Skeletal muscle tissue (tissue), 4 donors: Measurements from ENCODE around the gene GSX2. TPM values are rescaled to one million over a fixed set of nuclear protein-coding genes. Genes with fewer than 3 reads are reported as not detected.
"Not testable (repeated sequence)": the region's sequence is repeated elsewhere in the genome, so short reads cannot be mapped to it uniquely, and the experiment has no call there.

Experiments
- H3K27ac ChIP-seq: one replicate; pipeline ENCODE4 v1.7.0; 2013; ENCODE audit warnings: mild to moderate bottlenecking, low read depth, low read length, inconsistent platforms
- H3K27me3 ChIP-seq, 3 donors: one replicate each; pipeline ENCODE4 v1.7.0; 2013; ENCODE audit warnings: low read length in 3 of 3; ENCODE audit not compliant: control insufficient read depth in 3 of 3, insufficient read depth in 3 of 3
- H3K36me3 ChIP-seq, 3 donors: one replicate each; pipeline ENCODE4 v1.7.0; 2013; ENCODE audit warnings: low read length in 3 of 3; ENCODE audit not compliant: control insufficient read depth in 3 of 3, insufficient read depth in 3 of 3
- H3K4me1 ChIP-seq, 3 donors: one replicate each; pipeline ENCODE4 v1.7.0; 2013; ENCODE audit warnings: low read length in 3 of 3, mild to moderate bottlenecking in 3 of 3; ENCODE audit not compliant: control insufficient read depth in 3 of 3, insufficient read depth in 3 of 3
- H3K4me3 ChIP-seq, 3 donors: one replicate each; pipeline ENCODE4 v1.7.0; 2013; ENCODE audit warnings: low read length in 3 of 3
- H3K9ac ChIP-seq, 3 donors: one replicate each; pipeline ENCODE4 v1.7.0; 2013; ENCODE audit warnings: low read length in 3 of 3, mild to moderate bottlenecking in 3 of 3, moderate library complexity in 2 of 3, low read depth in 1 of 3
- H3K9me3 ChIP-seq, 3 donors: one replicate each; pipeline ENCODE4 v1.7.0; 2013; ENCODE audit warnings: low read length in 3 of 3; ENCODE audit not compliant: control insufficient read depth in 3 of 3
- total RNA-seq: library from RNA; depleted of rRNA; stranded (reverse); fragments of >200 nt; gene quantifications from one replicate; pipeline ENCODE4 v1.2.3, GENCODE V29; 2014
- donor health status: Osteomylitis.

Gene GSX2
- total RNA-seq, 1 donor from 2014 or later: not detected

GRCh38 chr4:54100595-54101189, 729 bp downstream of the GSX2 start:
- Histone ChIP-seq H3K27ac (no peak overlapping the region), H3K36me3 (no peaks in the 10 kb centered on the region), H3K4me1 (peaks cover 23 to 34% (median 34%) of the 10 kb centered on the region in 3 donors), H3K9me3 (no peaks in the 10 kb centered on the region), H3K27me3 (peaks cover 82 to 91% (median 88%) of the 10 kb centered on the region in 3 donors), H3K4me3 (peak overlapping the region; percentile 21 to 64 (median 56)), H3K9ac (no peak overlapping the region)

- H3K27ac ChIP-seq: no peak overlapping the region
- peaks cover 23 to 34% (median 34%) of the 10 kb centered on the region in 3 donors for H3K4me1 ChIP-seq
- peak overlapping the region; percentile 21 to 64 (median 56) for H3K4me3 ChIP-seq
Measured at GRCh38 chr4:54101190-54102041, 1.5 kb downstream of the GSX2 start.

GRCh38 chr4:54102531-54103106, 2.7 kb downstream of the GSX2 start:
- Histone ChIP-seq H3K4me3 (no peak overlapping the region), H3K36me3 (no peaks in the 10 kb centered on the region), H3K4me1 (peaks cover 23 to 34% (median 34%) of the 10 kb centered on the region in 3 donors), H3K9me3 (no peaks in the 10 kb centered on the region), H3K27ac (no peak overlapping the region), H3K27me3 (peaks cover 78 to 87% (median 85%) of the 10 kb centered on the region in 3 donors), H3K9ac (no peak overlapping the region)

More at GRCh38 chr4:54101190-54102041, 1.5 kb downstream of the GSX2 start:
- H3K27me3 ChIP-seq: peaks cover 75 to 88% (median 85%) of the 10 kb centered on the region in 3 donors
- H3K9ac ChIP-seq: no peak overlapping the region
- no peaks in the 10 kb centered on the region for H3K9me3 ChIP-seq
- H3K36me3 ChIP-seq: no peaks in the 10 kb centered on the region

- H3K9ac ChIP-seq: peak overlapping the region in 1 of 3 donors; percentile 60
Measured at GRCh38 chr4:54103190-54103574, 3.2 kb downstream of the GSX2 start.

GRCh38 chr4:54104907-54105306, 4.9 kb downstream of the GSX2 start:
- H3K4me1 ChIP-seq: peaks cover 33 to 35% (median 34%) of the 10 kb centered on the region in 3 donors
- no peak overlapping the region for H3K4me3 ChIP-seq
- H3K9me3 ChIP-seq: no peaks in the 10 kb centered on the region
- no peak overlapping the region for H3K27ac ChIP-seq
- no peaks in the 10 kb centered on the region for H3K36me3 ChIP-seq
- H3K27me3 ChIP-seq: peaks cover 78 to 85% (median 81%) of the 10 kb centered on the region in 3 donors
- H3K9ac ChIP-seq: no peak overlapping the region

More at GRCh38 chr4:54103190-54103574, 3.2 kb downstream of the GSX2 start:
- Histone ChIP-seq H3K27me3 (peaks cover 78 to 86% (median 82%) of the 10 kb centered on the region in 3 donors), H3K9me3 (no peaks in the 10 kb centered on the region), H3K4me3 (peak overlapping the region in 2 of 3 donors; percentile 57 to 63), H3K36me3 (no peaks in the 10 kb centered on the region), H3K27ac (no peak overlapping the region), H3K4me1 (peaks cover 23 to 34% (median 34%) of the 10 kb centered on the region in 3 donors)

GRCh38 chr4:54107951-54108748, 8.2 kb downstream of the GSX2 start:
- no peaks in the 10 kb centered on the region for H3K9me3 ChIP-seq
- H3K27me3 ChIP-seq: peaks cover 58 to 72% (median 66%) of the 10 kb centered on the region in 3 donors

GRCh38 chr4:54109241-54110018, 9.5 kb downstream of the GSX2 start:
- Histone ChIP-seq H3K27me3 (peaks cover 47 to 65% (median 53%) of the 10 kb centered on the region in 3 donors), H3K27ac (no peak overlapping the region), H3K9me3 (no peaks in the 10 kb centered on the region), H3K36me3 (no peaks in the 10 kb centered on the region), H3K4me1 (peaks cover 5 to 10% (median 6%) of the 10 kb centered on the region in 3 donors), H3K4me3 (peak overlapping the region; percentile 30 to 60 (median 32)), H3K9ac (no peak overlapping the region)

More at GRCh38 chr4:54107951-54108748, 8.2 kb downstream of the GSX2 start:
- Histone ChIP-seq H3K4me3 (no peak overlapping the region), H3K4me1 (peaks cover 15 to 20% (median 17%) of the 10 kb centered on the region in 3 donors), H3K36me3 (no peaks in the 10 kb centered on the region), H3K9ac (no peak overlapping the region), H3K27ac (no peak overlapping the region)

GRCh38 chr4:54110019-54110416, 10.1 kb downstream of the GSX2 start:
- H3K9ac ChIP-seq: no peak overlapping the region
- peak overlapping the region in 2 of 3 donors; percentile 32 to 60 for H3K4me3 ChIP-seq
- H3K36me3 ChIP-seq: no peaks in the 10 kb centered on the region
- no peak overlapping the region for H3K27ac ChIP-seq
- H3K9me3 ChIP-seq: no peaks in the 10 kb centered on the region
- peaks cover 45 to 59% (median 49%) of the 10 kb centered on the region in 3 donors for H3K27me3 ChIP-seq
- H3K4me1 ChIP-seq: peaks cover 5 to 10% (median 6%) of the 10 kb centered on the region in 3 donors

GRCh38 chr4:54113206-54113605, 13.2 kb downstream of the GSX2 start:
- H3K4me3 ChIP-seq: not testable (repeated sequence)
- peaks cover 26 to 36% (median 28%) of the 10 kb centered on the region in 3 donors for H3K27me3 ChIP-seq

More at GRCh38 chr4:54113206-54113605, 13.2 kb downstream of the GSX2 start:
- H3K9ac ChIP-seq, H3K4me1 ChIP-seq, H3K36me3 ChIP-seq, H3K9me3 ChIP-seq, H3K27ac ChIP-seq: not testable (repeated sequence)
